Aortic smooth muscle cell (primary cell): Measurements from ENCODE around the gene BCAT1. TPM values are rescaled to one million over a fixed set of nuclear protein-coding genes. Genes with fewer than 3 reads are reported as not detected.

Experiments
- total RNA-seq: library from RNA; depleted of rRNA; stranded (reverse); fragments of >200 nt; gene quantifications from 2 replicates; pipeline ENCODE4 v1.2.3, GENCODE V29; 2014

The BCAT1 gene
- total RNA-seq, result 138 and 166 TPM in 2 replicates

DNA sequence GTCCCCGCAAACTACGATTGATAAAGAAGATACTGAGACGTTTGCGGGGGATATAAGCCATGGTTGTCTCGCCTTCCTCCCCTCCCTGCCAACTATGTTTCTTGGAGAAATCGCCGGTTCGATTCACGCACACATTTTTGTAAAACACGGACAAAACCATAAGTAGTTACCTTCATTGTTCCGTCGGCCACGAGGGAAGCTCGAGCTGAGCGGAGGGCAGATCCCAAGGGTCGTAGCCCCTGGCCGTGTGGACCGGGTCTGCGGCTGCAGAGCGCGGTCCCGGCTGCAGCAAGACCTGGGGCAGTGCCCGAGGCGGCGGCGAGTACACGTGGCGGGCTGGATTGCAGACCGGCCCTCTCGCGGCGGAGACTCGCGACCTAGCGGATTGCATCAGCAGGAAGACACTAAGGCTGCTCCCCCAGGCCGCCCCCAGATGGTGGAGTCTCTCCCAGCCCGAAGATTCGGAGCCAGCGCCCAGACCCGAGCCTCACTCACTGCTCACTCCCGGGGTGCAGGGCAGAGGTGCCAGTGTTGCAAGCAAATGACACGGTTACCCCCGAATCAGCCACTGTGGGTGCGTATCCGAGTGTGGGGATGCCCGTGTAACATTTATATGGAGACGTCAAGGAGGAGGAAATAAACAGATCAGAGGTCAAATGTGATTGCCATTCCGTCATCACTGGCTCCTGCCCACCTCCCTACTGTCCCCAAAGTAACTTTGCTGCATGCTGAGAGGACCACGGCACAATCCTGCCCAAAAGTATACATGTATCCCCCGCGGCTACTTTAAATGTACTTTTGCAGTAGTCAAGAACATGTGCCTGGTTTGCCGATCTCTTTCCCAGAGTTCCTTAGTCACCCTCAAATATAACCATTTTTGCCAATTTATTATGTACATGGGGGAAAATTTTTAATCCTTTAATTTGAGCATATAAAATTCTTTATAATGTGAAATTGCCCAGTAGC, at the start of gene BCAT1:
Gene BCAT1, minus strand, starts transcription at position 345 of the 966 bp plus-strand sequence. Its CDS starts 169 bp downstream, at position 176.

Other genes starting within 250 kb of the BCAT1 start
- 0.13 and 0.37 TPM in 2 replicates for gene DNAI7, start 246.1 kb upstream of the BCAT1 start, total RNA-seq
- 16.4 and 21.7 TPM in 2 replicates for gene ETFRF1, start 246.1 kb upstream of the BCAT1 start, total RNA-seq